GM19043 (cell line): Measurements from ENCODE around the gene KRT36.

Source experiments
- ATAC-seq: cut with Tn5 transposase; IDR thresholded peaks from one replicate; pipeline ENCODE4 v1.9.1; 2021; ENCODE audit warnings: low read depth; ENCODE audit not compliant: unreplicated experiment

Gene KRT36

DNA sequence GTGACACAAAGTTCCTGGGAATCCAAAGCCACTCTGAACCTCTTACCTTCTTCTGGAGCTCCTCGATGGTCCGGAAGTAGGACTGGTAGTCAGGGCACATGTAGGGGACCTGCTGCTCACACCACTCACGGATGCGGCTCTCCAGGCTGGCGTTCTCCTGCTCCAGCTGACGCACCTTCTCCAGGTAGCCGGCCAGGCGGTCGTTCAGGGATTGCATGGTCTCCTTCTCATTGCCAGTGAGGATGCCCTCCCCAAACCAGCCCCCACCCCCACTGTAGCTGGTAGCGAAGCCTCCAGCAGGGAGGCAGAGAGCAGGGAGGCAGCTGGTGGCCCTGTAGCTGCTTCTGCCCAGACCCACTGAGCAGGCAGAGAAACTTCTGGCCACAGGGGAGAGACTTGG lies 9.1 kb downstream of the KRT36 start:
- no peak for ATAC-seq

DNA sequence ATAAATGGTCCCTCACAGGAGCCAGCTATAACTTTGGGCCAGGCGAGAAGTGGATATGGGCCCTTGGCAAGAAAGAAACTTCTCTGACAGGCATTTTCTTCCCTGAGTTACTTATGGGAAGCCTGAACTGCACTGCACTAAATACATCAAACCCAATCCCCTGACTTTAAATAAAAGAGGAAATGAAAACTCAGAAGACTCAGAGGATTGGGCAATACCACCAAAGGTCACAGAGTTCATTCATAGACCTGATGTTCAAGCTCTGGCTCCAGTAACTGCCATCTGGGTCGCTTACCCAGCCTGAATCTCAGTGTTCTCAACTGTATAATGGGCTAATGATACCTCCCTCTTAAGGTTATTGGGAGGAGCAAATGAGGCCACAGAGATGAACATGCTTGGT lies 9.6 kb downstream of the KRT36 start:
- no peak for ATAC-seq

DNA sequence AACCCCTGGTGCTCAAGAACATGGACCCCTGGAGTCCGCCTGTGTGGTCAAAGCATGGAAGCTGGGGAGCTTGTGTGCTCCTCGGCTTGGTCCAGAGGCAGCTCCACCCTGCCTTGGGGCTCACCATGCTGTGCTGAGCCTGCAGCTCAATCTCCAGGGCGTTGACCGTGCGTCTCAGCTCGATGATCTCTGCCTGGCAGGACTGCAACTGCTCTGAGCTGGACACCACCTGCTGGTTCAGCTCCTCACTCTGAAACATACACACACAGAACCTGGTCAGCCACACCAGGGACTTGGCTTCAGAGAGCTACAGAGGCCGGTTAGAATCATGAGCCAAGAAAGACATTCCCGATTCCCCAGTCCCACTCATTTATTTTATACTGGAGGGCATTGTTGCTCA lies 11.5 kb downstream of the KRT36 start:
- ATAC-seq, result no peak

DNA sequence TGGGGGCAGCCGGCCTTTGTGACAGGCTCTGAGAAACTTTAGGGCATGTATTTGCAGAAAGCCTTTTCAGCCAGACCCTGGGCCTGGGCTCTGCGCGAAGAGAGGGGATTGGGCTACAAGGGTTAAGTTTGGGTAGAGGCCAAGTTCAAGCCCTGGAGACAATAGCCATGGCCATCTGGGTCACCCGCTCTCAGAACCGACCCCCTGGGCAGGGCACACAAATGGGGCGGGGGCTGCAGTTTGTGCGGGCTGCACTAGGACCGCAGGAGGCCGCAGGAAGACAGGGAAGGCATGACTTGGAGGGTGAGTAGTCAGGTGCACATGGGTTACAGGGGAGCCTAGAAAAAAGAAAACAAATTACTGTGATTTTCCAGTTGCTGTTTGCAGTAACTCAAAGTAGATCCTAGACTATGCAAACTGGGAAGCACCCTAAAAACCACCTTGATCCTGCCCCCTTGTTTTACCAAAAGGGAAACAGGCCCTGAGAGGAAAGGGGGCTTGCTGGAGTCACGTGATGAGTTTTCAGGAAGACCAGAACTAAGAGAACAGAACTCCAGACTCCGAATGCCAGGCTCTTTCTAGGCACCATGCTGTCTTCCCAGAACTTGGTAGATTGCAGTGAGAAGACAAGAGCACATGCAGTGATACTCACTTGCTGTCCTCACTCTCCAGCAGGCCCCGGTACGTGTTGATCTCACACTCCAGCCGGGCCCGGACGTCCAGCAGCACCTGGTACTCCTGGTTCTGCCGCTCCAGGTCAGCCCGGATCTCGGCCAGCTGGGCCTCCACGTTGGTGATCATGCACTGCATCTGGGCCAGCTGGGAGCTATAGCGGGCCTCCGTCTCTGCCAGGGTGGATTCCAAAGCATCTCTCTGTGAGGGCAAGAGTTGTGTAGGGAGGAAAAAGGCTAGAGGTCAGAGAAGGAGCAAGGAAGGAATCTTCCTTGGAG lies 12.6 kb downstream of the KRT36 start:
- ATAC-seq, result no peak

DNA sequence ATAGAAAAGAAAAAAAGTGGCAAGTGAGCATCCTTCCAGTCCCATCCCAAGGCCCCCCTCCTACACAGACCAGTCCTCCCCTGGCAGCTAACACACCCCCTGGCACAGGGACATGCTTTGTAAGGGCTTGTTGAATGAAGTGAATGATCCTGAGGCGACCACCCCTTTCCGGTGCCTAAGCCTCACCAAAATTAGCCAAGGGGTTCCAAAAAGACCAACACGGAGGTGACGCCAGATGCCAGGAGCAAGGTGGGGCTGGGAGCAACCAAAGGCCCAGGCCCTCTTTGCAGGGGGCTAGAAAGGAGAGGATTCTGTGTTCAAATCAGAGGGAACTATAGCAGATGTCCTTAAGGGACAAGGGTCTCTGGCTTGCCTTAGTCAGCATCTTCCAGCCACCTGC lies 14.3 kb downstream of the KRT36 start:
- ATAC-seq, result no peak

DNA sequence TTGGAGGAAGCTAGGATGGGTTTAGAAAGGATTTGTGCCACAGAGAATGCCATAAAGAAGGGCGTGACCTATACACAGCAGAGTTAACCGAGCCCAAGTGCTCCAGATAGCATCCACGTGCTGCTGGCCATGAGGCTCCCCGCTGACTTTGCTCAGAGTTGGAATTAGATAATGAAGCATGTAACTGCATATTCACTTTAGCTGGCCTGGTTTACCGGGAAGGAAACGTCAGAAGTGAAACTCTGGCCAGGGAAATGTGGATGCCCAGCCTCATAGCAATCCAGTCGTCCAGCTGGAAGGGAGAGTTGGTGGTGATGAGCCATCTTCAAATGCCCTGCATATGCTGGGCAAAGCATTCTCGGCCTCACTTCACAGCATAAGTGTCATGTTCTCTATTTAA lies 14.8 kb downstream of the KRT36 start:
- ATAC-seq, result no peak

DNA sequence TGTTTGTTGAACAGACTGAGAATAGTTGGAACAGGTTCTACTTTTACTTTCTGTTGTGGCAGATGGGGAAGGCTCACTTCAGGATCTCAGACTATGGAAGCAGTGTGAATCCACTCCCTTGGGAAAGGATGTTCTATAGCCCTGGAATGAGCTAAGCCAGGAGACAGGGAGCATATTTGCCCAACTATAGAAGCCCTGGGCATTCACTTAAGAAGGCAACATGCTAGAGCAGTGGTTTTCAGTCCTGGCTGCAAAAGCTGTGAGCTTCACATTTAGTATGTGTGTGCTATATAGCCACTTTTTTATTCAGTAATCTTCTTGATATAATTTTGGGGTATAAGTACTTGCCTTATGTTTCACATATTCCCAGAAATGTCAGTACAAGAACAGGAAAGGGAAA lies 21.4 kb downstream of the KRT36 start:
- ATAC-seq, result no peak

DNA sequence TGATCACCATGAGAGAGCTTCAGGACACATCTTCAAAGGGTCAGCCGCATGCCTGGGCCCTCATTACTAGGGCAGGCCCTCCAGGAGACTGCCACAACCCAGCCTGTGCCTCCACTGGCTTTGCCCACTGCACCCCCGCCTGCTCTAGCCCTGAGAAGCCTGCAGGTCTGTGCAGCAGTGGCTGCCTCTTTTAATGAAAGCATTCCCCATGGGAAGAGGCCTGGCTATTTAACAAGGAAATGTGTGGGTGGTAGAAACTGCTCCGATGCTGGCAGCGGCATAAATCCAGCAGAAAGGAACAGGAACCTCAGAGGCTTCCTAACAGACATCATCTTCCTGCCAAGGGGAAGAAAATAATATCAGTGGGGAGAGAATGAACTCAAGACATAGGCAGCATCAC lies 22.1 kb downstream of the KRT36 start:
- no peak for ATAC-seq

DNA sequence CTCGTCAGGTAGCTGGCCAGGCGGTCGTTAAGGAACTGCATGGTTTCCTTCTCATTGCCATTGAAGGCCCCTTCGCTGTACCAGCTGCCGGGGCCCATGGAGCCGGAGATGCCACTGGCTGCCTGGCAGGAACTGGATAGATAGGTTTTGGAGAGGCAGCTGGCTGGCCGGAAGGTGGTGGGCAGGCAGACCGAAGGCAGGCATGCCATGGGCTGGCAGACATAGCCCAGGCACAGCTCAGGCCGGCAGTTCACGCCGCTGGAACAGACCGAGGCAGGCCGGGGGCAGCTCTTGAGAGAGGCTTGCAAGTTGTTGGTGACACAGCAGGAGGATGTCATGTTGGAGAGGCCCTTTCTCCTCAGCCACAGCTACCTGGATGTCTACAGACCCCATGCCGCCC lies 22.7 kb downstream of the KRT36 start, which contains the start of gene KRT32:
KRT32 (minus strand) TSS at position 399 of the 400 bp plus-strand sequence; CDS start at position 338, 61 bp downstream.
- no peak for ATAC-seq

DNA sequence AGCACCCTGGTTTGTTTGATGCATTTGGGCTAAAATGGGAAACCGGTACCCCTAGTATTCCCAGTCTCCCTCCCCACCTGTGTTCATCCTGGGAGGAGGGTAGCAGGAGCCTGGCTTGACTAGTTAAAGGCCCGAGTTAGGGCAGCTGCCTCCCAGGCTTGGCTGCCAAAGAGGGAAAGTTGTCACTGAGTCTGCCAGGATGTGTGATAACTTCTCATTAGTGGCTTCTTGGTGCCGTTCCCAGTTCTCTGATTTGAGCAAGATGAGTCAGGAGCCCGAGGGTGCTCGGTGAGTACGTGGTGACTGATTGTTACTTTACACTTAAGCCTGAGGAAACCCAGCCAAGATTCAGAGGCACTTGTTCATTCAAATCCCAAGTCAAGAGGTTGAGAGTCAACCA lies 25.0 kb downstream of the KRT36 start:
- ATAC-seq, result no peak

DNA sequence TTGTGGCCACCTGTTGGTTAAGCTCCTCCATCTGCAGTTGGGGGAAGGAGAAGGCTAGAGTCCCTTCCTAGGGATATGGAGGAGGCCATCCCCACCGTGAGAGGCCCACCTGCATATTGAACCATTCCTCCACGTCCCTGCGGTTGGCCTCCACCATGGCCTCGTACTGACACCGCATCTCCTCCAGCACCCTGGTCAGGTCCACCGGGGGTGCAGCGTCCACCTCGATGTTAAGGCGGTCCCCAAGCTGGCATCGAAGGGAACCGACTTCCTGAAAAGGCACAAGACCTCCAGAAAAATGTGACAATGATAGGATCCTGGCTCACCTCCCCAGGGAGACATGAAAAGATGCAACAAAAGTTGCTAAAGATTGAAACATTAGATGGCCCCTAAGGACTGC lies 25.5 kb downstream of the KRT36 start:
- no peak for ATAC-seq

DNA sequence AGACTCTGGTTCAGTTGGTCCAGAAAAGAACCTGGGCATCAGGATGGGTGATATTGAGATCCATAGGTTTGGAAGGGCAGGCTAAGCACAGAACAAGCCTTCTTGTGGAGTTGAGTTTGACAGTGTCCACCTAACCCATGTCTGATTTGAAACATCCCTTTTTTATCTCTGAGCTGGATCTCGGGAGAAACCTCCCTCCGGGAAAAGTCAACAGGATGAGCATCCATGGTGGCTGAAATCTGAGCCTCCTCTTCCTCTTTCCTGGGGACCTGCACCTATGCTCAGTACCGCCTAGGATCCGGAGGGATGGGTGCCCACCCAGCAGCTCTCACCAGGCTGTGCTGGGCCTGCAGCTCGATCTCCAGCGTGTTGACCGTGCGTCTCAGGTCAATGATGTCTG lies 26.0 kb downstream of the KRT36 start:
- no peak for ATAC-seq

DNA sequence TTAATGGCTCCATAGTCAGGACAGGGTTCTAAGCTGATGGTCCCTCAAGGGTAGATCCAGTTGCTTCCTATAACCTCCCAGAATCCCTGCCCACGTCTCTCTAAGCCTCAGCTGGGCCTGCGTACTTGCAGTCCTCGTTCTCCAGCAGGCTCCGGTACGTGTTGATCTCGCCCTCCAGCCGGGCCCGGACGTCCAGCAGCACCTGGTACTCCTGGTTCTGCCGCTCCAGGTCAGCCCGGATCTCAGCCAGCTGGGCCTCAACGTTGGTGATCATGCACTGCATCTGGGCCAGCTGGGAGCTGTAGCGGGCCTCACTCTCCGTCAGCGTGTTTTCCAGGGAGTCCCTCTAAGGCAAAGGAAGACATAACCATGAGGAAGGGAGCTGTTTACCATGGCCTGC lies 27.0 kb downstream of the KRT36 start:
- ATAC-seq, result no peak

DNA sequence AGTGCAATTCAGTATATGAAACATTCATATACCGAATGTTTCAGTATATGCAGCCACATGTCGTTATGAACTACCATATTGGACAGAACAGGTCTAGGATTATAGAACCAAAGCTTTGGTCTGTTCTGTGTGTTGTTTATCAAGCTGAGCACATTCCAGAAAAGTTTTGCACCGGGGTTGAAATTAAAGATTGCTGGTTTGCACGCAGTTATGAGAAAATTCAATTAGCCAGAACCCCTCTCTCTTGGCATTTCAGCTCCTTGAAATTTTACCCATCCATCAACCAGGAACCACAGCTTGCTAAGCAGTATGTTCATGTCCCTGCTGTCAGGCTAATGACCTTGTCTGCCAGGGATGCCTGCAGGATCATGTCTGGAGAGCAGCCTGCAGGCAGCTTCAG lies 32.0 kb downstream of the KRT36 start:
- no peak for ATAC-seq

DNA sequence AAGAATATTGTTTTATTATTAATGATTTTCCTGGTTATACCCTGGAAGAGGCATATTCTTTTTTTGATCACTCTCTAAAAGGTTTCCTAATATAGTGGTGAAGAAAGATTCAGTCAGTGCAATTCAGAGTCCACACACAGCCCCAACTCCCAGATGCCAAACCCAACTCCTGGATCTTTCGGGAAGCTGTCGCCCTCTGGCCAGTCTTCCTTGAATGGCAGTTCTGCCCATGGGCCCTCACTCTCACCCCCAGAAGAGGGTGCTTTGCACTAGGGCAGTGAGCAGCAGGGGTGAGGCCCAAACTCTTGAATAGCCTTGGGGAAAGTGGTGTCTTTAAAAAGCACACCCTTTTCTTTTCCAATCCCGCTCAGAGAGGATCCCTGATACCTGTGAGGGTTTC lies 33.5 kb downstream of the KRT36 start:
- ATAC-seq, result no peak

DNA sequence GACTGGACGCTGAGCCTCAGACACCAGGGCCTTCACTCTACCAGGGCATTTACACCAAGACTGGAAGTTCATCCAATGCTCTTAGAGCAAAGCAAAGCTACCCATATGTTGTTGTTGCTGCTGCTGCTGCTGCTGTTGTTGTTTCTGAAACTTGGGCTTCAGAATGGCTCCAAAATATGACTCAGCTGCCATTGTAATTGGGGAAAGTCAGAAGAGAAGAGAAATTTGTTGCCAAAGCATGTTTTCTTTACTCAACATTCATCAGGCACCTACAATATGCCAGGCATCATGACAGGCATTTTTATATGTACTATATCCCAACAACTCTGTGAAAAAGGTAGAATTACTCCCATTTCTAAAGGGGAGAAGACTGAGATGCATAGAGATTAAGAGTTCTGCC lies 34.5 kb downstream of the KRT36 start:
- ATAC-seq, result no peak

DNA sequence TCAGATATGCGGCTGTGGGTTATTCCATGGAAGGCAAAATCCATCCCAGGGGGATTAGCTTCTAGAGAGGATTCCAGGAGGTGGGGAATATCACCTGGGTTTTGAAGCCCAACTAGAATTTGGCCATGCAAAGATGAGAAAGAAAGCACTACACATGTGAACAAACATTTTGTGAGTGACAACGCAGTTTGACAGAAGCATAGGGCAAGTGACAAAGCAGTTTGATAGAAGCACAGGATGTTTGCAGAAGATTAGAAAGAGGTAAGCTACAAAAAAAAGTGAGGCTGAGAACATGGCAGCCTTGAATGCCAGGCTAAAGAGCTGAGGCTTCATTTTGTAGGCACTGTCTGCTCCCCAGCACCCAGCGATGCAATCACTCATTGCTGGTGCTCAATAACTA lies 36.6 kb downstream of the KRT36 start:
- ATAC-seq, result no peak

DNA sequence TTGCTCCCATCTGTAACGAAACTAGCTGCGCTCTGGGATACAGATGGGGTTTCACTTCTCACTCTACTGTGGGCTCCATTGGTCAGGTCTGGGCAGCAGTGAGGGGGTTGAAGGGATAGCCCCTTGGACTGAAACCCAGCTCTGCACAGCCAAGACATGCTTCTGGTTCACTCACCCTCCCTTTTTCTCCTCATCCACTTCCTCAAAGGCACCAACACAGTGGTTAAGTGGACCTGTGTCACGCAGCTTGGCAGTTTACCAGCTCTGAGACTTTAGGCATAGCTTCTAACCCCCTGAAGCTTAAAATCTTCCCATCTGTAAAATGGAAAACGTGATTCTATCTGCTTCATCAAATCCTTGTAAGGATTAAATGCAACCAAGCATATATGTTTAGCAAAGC lies 37.4 kb downstream of the KRT36 start:
- ATAC-seq, result no peak

DNA sequence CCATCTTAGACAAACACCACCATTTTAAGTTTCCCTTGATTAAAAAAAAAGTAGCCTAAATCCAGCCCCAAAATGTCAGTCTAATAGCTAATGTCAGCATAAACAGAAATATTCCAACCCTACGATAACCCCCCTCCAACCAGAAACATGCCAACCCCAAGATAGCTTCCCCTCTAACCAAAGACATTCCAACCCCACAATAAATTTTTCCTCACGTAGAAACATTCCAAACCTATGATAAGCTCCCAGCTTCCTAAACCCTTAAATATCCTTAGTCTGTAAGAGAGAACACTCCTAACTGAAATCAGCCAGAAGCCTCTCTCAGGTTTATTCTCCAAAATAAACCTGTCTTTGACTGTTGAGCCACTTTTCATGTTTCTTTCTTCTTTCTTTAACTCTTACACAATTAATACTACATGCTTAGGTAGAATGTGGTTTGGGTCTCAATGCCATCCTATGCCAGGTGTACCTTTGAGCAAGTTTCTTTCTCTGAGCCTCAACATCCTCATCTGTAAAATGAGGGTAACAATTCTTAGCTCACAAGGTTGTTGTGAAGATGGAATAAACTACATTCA lies 38.5 kb downstream of the KRT36 start:
- no peak for ATAC-seq

DNA sequence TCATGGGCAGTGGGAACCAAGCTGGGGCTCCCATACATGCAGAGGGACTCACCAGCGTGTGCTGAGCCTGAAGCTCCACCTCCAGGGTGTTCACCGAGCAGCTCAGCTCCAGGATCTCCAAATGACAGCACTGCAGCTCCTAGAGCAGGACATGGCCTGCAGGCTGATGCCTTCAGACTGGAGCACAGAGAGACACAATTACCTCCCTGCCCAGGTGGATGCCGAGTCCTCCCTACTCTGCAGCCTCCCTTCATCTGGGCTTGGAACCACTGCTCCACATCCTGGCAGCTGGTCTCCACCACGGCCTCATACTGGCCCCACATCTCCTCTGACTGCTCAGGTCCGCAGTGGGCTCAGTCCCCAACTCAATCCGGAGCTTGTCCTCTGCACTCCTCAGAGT lies 40.7 kb downstream of the KRT36 start:
- ATAC-seq, result no peak

DNA sequence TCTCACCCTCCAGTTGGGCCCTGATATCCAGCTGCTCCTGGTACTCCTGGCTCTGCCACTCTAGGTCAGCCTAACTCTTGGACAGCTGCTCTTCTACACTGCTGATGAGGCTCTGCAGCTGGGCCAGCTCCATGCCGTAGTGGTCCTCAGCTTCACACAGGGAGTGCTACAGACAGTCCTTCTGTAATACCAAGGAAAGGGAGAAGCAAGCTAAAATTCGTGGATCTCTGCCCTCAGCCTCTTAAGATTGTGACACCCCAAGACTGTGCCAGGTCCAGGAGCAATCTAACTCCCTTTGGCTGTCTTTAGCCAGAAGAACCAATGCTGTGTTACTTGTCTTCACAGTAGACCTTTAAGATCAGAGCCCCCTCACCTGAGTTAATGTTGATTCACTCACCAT lies 41.2 kb downstream of the KRT36 start:
- no peak for ATAC-seq

DNA sequence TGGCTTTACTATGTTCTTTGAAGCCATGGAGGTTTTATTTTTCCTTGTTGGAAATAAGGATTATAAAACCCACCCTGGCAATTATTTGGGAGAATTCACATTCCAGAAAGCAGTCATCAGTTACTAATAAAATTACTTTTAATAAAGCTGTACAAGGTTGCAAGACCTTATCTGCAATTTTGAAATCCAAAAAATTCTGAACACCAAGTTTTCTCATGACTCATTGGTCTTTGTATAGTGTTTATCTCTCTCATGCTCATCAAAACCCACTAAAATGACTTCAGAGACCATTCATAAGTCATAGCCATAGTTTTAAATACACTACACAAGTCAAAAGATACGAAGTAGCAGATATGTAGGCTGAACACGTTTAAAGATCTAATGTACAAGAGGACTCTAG lies 42.9 kb downstream of the KRT36 start:
- ATAC-seq, result no peak
